Measurements from ENCODE around the gene CFAP100.

CFAP100 gene

GRCh38 chr3:126456211-126456610, 61.5 kb downstream of the CFAP100 start:
- Histone ChIP-seq H3K4me2 (ENCODE audit: low read depth, low read length) (no peak overlapping the region), H3K36me3 (replicated peaks; ENCODE audit: insufficient read depth, low read length) (peaks cover 20% of the 10 kb centered on the region)

GRCh38 chr3:126456766-126457388, 62.2 kb downstream of the CFAP100 start:
- Histone ChIP-seq H3K9me3 (replicated peaks; ENCODE audit: insufficient read depth, low read length) (no peaks in the 10 kb centered on the region), H3F3A (ENCODE audit: insufficient read depth, low read length) (no peaks in the 10 kb centered on the region; the same call in 1 of the 2 replicates), H3K79me2 (ENCODE audit: low read length) (peaks cover 38% of the 10 kb centered on the region), H3K27me3 (replicated peaks; ENCODE audit: insufficient read depth, low read length) (no peaks in the 10 kb centered on the region), H3K4me1 (ENCODE audit: low read length) (no peaks in the 10 kb centered on the region), H3K36me3 (replicated peaks; ENCODE audit: insufficient read depth, low read length) (peaks cover 21% of the 10 kb centered on the region), H3K4me3 (ENCODE audit: low read length) (no peak overlapping the region), H4K20me1 (ENCODE audit: insufficient read depth, low read length) (0 out of 2 replicates have a peak, but pooled peaks cover 7% of the 10 kb centered on the region), H3K9ac (ENCODE audit: low read length) (no peak overlapping the region), H3K27ac (ENCODE audit: low read length) (no peak overlapping the region), H2AFZ (ENCODE audit: low read length) (no peak overlapping the region), H3K4me2 (ENCODE audit: low read depth, low read length) (no peak overlapping the region), H3K9me2 (replicated peaks; ENCODE audit: insufficient read depth, low read length) (no peaks in the 10 kb centered on the region)
- DNase-seq = no peak
- no peak for TF ChIP-seq EZH2phosphoT487 (IDR thresholded peaks at IDR 0.05; ENCODE audit: low read length)
- TF ChIP-seq CTCF (IDR thresholded peaks at IDR 0.05; ENCODE audit: low read length) = no peak
- no peak for TF ChIP-seq EZH2 (optimal IDR thresholded peaks at IDR 0.05; ENCODE audit: low read depth, low read length)

More at GRCh38 chr3:126456211-126456610, 61.5 kb downstream of the CFAP100 start:
- H3K27me3 ChIP-seq (replicated peaks; ENCODE audit: insufficient read depth, low read length) = no peaks in the 10 kb centered on the region
- H3K9me3 ChIP-seq (replicated peaks; ENCODE audit: insufficient read depth, low read length) = no peaks in the 10 kb centered on the region
- no peaks in the 10 kb centered on the region; the same call in 1 of the 2 replicates for H3F3A ChIP-seq (ENCODE audit: insufficient read depth, low read length)
- H3K27ac ChIP-seq (ENCODE audit: low read length) = no peak overlapping the region
- H4K20me1 ChIP-seq (ENCODE audit: insufficient read depth, low read length) = 0 out of 2 replicates have a peak, but pooled peaks cover 7% of the 10 kb centered on the region
- H3K4me3 ChIP-seq (ENCODE audit: low read length) = no peak overlapping the region
- no peak overlapping the region for H3K9ac ChIP-seq (ENCODE audit: low read length)
- no peaks in the 10 kb centered on the region for H3K9me2 ChIP-seq (replicated peaks; ENCODE audit: insufficient read depth, low read length)
- no peaks in the 10 kb centered on the region for H3K4me1 ChIP-seq (ENCODE audit: low read length)
- no peak for DNase-seq
- TF ChIP-seq EZH2 (optimal IDR thresholded peaks at IDR 0.05; ENCODE audit: low read depth, low read length) = no peak
- no peak for TF ChIP-seq EZH2phosphoT487 (IDR thresholded peaks at IDR 0.05; ENCODE audit: low read length)
- no peak for TF ChIP-seq CTCF (IDR thresholded peaks at IDR 0.05; ENCODE audit: low read length)
- H3K79me2 ChIP-seq (ENCODE audit: low read length) = peaks cover 32% of the 10 kb centered on the region
- no peak overlapping the region for H2AFZ ChIP-seq (ENCODE audit: low read length)

- Histone ChIP-seq H4K20me1 (ENCODE audit: insufficient read depth, low read length) (0 out of 2 replicates have a peak, but pooled peaks cover 7% of the 10 kb centered on the region), H3K79me2 (ENCODE audit: low read length) (peaks cover 46% of the 10 kb centered on the region), H3K27ac (ENCODE audit: low read length) (no peak overlapping the region), H3K9me2 (replicated peaks; ENCODE audit: insufficient read depth, low read length) (no peaks in the 10 kb centered on the region), H3K27me3 (replicated peaks; ENCODE audit: insufficient read depth, low read length) (no peaks in the 10 kb centered on the region), H3F3A (ENCODE audit: insufficient read depth, low read length) (no peaks in the 10 kb centered on the region; the same call in 1 of the 2 replicates), H2AFZ (ENCODE audit: low read length) (no peak overlapping the region), H3K9ac (ENCODE audit: low read length) (no peak overlapping the region), H3K4me3 (ENCODE audit: low read length) (no peak overlapping the region), H3K36me3 (replicated peaks; ENCODE audit: insufficient read depth, low read length) (peaks cover 19% of the 10 kb centered on the region), H3K4me1 (ENCODE audit: low read length) (no peaks in the 10 kb centered on the region), H3K4me2 (ENCODE audit: low read depth, low read length) (no peak overlapping the region), H3K9me3 (replicated peaks; ENCODE audit: insufficient read depth, low read length) (no peaks in the 10 kb centered on the region)
- no peak for DNase-seq
- TF ChIP-seq EZH2 (optimal IDR thresholded peaks at IDR 0.05; ENCODE audit: low read depth, low read length) = no peak
Observed at GRCh38 chr3:126459111-126459762, 64.5 kb downstream of the CFAP100 start.

- H3K9me2 ChIP-seq (replicated peaks; ENCODE audit: insufficient read depth, low read length) = no peaks in the 10 kb centered on the region
- peaks cover 17% of the 10 kb centered on the region for H3K36me3 ChIP-seq (replicated peaks; ENCODE audit: insufficient read depth, low read length)
- H3K4me1 ChIP-seq (ENCODE audit: low read length) = no peaks in the 10 kb centered on the region
- DNase-seq = no peak
- no peaks in the 10 kb centered on the region for H3K9me3 ChIP-seq (replicated peaks; ENCODE audit: insufficient read depth, low read length)
- H3K4me2 ChIP-seq (ENCODE audit: low read depth, low read length) = no peak overlapping the region
- peaks cover 48% of the 10 kb centered on the region for H3K79me2 ChIP-seq (ENCODE audit: low read length)
- H3K4me3 ChIP-seq (ENCODE audit: low read length) = no peak overlapping the region
- H2AFZ ChIP-seq (ENCODE audit: low read length) = no peak overlapping the region
- no peaks in the 10 kb centered on the region; the same call in 1 of the 2 replicates for H3F3A ChIP-seq (ENCODE audit: insufficient read depth, low read length)
- TF ChIP-seq EZH2 (optimal IDR thresholded peaks at IDR 0.05; ENCODE audit: low read depth, low read length) (no peak), CTCF (IDR thresholded peaks at IDR 0.05; ENCODE audit: low read length) (no peak), EZH2phosphoT487 (IDR thresholded peaks at IDR 0.05; ENCODE audit: low read length) (no peak)
- H3K9ac ChIP-seq (ENCODE audit: low read length) = no peak overlapping the region
- H4K20me1 ChIP-seq (ENCODE audit: insufficient read depth, low read length) = 0 out of 2 replicates have a peak, but pooled peaks cover 6% of the 10 kb centered on the region
- H3K27ac ChIP-seq (ENCODE audit: low read length) = no peak overlapping the region
- no peaks in the 10 kb centered on the region for H3K27me3 ChIP-seq (replicated peaks; ENCODE audit: insufficient read depth, low read length)
Observed at GRCh38 chr3:126459763-126460127, 65.0 kb downstream of the CFAP100 start.

Data from MM.1S (cell line).